Ramos (cell line): ENCODE results near the gene PPFIA2.
"Not testable (repeated sequence)": the region's sequence is repeated elsewhere in the genome, so short reads cannot be mapped to it uniquely, and the experiment has no call there.

ENCODE experiments used
- in situ Hi-C: fragments of 300-500 bp; cut with MboI; formaldehyde crosslinking; loops from one replicate; pipeline ENCODE4 v1.14.3; 2022; ENCODE audit warnings: low sequenced_read_pairs; ENCODE audit not compliant: unreplicated experiment

The PPFIA2 gene

GRCh38 chr12:81679614-81680013 lies 79.5 kb downstream of the PPFIA2 start:
- in situ Hi-C loops, result no loop called here

GRCh38 chr12:81670759-81671158 lies 88.4 kb downstream of the PPFIA2 start:
- in situ Hi-C loops, result no loop called here

- in situ Hi-C loops, result no loop called here
Measured at GRCh38 chr12:81668475-81668874, 90.7 kb downstream of the PPFIA2 start.

DNA sequence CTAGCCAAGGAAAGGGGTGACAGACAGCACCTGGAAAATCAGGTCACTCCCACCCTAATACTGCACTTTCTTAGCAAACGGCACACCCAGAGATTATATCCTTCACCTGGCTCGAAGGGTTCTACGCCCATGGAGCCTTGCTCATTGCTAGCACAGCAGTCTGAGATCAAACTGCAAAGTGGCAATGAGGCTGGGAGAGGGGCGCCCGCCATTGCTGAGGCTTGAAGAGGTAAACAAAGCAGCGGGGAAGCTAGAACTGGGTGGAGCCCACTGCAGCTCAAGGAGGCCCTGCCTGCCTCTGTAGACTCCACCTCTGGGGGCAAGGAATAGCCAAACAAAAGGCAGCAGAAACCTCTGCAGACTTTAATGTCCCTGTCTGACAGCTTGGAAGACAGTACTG lies 99.8 kb downstream of the PPFIA2 start:
- in situ Hi-C loops, result not testable (repeated sequence)

DNA sequence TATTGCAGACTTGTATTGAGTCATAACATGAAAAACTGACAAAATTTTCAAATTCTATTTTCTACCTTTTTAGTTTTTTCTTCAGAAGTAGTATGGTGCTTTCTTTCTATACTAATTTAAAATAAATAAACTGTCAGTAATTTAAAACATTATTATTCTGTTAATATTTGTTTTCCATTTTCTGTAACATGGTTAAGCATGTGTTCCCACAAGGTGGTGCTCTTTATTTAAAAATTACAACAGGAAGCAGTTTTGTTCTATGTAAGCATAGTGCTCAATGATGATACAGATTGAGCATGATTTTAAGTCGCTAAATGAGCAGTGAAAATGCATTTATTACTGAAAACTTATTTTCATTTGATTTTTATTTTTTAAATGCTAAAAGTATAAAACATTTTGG lies 114.6 kb downstream of the PPFIA2 start:
- in situ Hi-C loops, result no loop called here

- in situ Hi-C loops, result no loop called here
Measured at GRCh38 chr12:81639196-81639595, 120.0 kb downstream of the PPFIA2 start.

GRCh38 chr12:81633127-81633526 lies 126.0 kb downstream of the PPFIA2 start:
- in situ Hi-C loops, result no loop called here

DNA sequence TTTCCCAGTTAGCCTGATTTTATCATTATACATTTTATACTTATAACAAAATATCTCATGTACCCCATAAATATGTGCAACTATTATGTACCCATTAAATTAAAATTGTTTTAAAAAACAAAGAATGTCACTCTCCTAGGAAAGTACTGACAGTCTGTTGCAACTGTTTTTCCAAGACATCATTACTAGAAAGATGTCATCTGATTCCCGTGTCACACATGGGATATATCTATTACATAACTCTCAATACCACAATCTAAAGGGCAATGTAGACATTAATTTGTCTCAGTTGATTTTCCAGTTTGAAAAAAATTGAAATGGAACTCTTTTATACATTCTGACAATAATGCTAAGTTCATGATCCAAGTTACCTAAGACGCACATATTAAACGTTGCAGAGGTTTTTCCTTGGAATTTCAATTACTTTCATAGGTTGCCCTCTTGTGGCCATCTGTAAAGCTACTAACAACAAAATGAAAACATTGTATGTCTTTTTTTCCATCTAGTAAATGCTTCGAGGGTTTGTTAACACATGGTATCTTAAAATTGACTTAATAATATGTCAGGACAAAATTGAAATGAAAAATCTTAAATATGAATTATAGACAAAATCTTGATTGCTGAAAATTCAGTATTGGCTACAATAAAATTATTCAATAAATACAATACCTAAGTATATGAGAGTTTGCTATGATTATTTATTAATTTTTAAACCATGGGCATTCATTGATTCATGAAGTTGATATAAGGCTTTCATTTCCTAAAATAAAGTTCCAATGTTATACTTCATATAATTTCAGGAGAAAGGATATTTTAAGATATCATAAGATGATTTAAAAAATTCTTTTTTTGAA lies 131.6 kb downstream of the PPFIA2 start:
- in situ Hi-C loops, result no loop called here

- in situ Hi-C loops, result no loop called here
Measured at GRCh38 chr12:81626406-81626805, 132.7 kb downstream of the PPFIA2 start.

DNA sequence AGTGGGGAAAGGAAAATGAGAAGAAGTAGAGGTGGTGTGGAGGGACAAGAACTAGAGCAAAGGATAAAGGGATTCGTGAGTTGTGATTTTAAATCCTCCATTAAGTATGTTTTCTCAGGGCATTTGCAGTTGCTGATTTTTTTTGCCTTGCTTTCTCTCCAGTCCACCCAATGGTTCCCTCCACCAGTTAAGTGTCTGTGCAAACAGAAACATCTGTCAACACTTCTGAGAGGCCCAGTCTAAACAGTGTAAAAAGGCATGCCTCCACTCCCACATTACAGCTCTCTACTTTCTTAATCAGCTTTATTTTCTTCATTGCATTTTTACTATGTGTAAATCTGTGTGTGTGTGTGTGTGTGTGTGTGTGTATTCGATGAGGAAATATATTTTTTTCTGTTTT lies 141.2 kb downstream of the PPFIA2 start:
- in situ Hi-C loops, result no loop called here

DNA sequence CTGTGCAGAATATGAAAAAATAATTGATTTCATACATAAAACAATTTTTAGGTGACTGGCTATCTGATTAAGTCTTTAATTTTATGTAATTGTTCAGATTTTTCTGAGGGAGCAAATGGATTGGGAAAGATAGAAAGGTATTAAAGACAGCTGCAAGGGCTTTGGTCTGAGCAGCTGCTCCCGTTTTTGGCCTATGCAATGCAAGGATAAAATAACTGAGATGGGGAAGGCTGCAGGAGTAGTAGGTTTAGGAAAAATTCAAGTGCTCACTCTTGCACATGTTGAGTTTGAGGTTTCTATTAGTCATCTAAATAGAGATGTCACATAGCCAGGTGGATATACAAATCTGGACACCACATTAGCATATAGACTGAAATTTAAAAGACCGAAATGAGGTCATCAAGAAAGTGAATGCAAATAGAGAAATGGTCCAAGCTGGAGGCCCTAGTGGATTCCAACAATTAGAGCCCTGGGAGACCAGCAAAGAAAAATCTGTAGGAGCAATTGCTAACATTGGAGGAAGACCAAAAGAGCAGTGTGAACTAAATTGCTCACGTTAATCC lies 144.0 kb downstream of the PPFIA2 start:
- in situ Hi-C loops, result no loop called here

DNA sequence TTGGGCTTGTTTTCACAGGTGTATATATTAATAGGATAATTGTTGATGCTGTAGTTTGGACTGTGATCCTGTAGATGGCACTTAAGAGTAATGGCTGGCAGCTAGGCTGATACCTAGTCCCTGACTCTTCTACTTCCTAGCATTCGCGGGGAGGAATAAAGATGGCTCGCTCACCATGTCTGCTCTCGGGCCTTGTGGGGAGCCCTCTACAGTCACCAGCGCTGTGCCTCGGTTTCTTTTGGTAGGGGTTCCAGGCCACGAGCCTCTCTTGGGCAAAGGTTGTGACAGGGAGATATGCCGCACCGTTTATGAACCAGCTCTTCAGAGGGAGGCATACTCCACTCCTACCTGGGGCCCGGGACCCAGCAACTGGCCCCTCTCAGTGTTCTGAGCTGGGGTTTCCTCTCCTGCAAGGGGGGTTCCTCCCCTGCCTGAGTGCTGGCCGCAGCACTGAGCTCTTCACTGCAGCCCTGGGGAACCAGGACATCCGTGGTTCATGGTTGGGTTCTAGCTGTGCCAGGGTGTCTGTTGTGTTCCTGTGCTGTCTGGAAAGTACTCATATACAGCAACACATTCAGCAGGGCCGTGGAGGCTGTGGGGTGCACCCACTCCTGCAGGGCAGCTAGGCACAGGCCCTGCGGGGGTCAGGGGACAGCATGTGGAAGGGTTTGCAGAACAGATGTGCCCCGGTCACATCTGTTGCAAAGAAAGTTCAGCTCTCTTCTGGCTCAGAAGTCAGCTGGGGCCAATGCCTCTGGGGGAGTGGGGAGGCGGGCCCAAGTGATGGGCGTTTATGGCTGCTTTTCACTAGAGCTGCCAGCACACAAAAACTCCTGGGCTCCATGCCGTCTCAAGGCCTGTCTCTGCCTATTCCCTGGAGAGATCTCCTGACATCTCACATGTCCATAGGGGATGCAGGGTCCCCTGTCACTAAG lies 147.9 kb downstream of the PPFIA2 start:
- in situ Hi-C loops, result no loop called here

DNA sequence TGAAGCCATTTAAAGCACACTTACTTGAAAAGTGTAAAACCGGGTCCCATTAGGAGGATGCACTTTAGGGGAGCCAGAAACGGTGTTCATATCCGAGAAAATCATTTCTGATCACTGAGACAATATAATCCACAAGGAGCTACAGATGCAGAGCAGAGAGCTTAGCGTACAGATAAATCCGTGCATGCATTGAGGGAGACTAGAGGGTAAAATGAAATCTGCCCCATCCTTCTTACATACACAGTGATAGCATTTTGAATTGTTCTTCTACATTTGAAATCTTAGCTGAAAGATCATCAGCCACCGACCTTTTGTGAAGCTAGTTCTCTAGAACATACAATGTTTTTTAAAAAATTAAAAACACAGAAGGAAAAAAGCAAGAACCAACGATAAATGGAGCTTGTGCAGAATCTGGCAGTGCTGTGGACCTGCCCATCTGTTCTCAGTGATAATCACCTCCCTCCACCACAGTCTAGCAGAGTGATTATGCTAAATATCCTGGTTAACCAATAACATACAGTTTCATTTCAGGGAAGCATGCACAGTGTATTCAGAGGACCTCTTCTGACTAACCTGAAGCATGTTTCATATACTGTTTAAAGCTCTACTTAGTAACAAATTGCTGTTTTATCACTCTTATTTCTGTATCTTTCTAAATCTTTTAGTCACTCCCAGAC lies 161.1 kb downstream of the PPFIA2 start:
- in situ Hi-C loops, result no loop called here

DNA sequence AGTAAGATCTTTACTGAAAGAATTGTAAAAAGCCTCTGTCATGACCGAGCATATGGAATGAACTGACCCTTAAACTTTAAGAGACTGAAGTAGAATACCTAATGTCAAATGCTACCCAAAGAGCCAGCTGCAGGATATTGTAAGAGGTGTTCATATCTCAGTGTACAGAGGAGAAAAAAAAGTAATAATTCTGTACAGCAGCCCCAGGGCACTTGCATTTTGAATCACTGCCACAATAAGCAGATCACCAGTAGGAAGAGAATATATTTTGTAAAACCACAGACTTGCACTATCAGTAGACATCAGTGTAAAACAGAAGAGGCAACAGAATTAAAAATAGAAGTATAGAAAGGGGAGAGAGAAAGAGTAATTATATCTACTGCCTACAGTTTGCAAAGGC lies 162.6 kb downstream of the PPFIA2 start:
- in situ Hi-C loops, result no loop called here

GRCh38 chr12:81591256-81591655 lies 167.9 kb downstream of the PPFIA2 start:
- in situ Hi-C loops, result no loop called here

GRCh38 chr12:81590703-81591102 lies 168.4 kb downstream of the PPFIA2 start:
- in situ Hi-C loops, result not testable (repeated sequence)

DNA sequence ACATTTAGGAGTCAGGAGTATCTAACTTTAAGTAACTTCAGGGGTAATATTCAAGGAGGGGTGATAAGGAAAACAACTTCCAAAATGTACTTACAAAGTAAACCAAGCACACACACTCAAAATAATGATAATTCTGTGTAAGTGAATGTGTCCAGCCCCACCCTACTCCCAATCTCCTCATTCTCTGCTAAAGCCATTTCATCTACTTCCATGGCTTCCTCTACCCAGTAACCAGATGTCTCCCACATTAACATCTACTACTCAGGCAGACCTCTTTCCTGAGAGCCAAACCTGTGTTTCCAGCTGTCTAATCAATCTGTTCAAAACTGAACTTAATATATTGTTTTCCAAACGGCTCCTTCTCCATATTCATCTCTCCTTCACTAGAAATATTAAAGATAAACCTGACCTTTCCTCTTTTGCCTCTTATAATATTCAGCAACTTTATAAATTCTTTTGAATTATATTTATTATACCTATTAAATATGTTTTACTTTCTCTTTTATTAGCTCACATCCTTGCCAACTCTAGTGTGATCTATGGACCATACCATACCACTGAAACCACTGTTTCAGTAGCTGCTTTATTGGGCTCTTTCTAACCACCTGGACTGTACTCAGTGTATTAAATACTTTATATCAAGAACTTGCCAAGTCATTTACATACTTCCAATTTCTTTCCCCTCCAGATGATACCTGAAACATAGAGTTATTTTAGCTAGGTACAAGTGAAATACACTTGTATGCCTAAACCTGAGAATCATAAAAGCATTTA lies 170.7 kb downstream of the PPFIA2 start:
- in situ Hi-C loops, result no loop called here

GRCh38 chr12:81585787-81586186 lies 173.4 kb downstream of the PPFIA2 start:
- in situ Hi-C loops, result no loop called here

GRCh38 chr12:81573228-81573627 lies 185.9 kb downstream of the PPFIA2 start:
- in situ Hi-C loops, result no loop called here

DNA sequence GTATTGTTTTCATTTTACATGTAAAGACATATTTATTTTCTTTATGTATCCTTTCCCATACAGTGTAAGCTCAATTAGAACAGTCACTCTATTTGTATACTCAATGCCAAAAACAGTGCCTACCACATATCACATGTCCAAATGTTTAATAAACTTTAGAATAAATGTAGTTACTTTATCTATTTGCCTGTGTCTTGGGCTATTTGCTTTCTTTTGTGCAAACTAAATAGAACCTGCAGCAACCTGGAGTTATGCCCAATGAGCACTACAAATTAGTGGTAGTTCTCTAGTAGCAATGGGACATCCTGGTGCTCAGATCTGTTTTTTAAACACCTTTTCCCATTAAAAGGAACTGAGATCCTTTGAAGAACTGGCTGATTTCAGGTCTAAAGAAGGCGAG lies 186.7 kb downstream of the PPFIA2 start:
- in situ Hi-C loops, result no loop called here
